ENCODE data around the gene CMTM1. TPM values are rescaled to one million over a fixed set of nuclear protein-coding genes. Genes with fewer than 3 reads are reported as not detected.

Gene CMTM1
- total and polyA plus RNA-seq, 2 donors (not counting 3 experiments of a cell fraction or from before 2014, with no cell fraction given): 3.0 to 12.3 TPM

- Histone ChIP-seq H3K27me3 (ENCODE audit: control insufficient read depth in 2 of 2, insufficient read depth in 2 of 2, low read length in 2 of 2) (no peaks in the 10 kb centered on the region), H2AFZ (ENCODE audit: low read depth, low read length) (no peak overlapping the region), H3K4me3 (replicated peaks in 1 of 3; ENCODE audit: insufficient read depth in 1 of 3, low read depth in 1 of 3, low read length in 3 of 3) (no peak overlapping the region), H3K4me1 (ENCODE audit: control insufficient read depth, extremely low read depth, insufficient read depth, low read length) (peaks cover 19% of the 10 kb centered on the region), H3K27ac (ENCODE audit: insufficient read depth, low read depth, low read length) (no peak overlapping the region), H3K9ac (replicated peaks; ENCODE audit: extremely low read depth, insufficient read depth, low read length) (no peak overlapping the region), H3K9me3 (replicated peaks; ENCODE audit: control insufficient read depth, insufficient read depth, low read length) (no peaks in the 10 kb centered on the region), H3K36me3 (ENCODE audit: control insufficient read depth in 2 of 2, extremely low read depth in 1 of 2, insufficient read depth in 2 of 2, low read length in 2 of 2) (peaks cover 4 to 16% of the 10 kb centered on the region in 2 experiments), H4K20me1 (replicated peaks; ENCODE audit: control insufficient read depth, extremely low read depth, insufficient read depth, low read length) (no peaks in the 10 kb centered on the region), H3K4me2 (ENCODE audit: insufficient read depth, low read length) (no peak overlapping the region), H3K9me1 (replicated peaks; ENCODE audit: control insufficient read depth, extremely low read depth, insufficient read depth, low read length) (no peaks in the 10 kb centered on the region), H3K79me2 (ENCODE audit: control insufficient read depth, insufficient read depth, low read length) (peaks cover 30% of the 10 kb centered on the region)
- POLR2A ChIA-PET: no interaction called here
- no peak for FAIRE-seq
- no peak for DNase-seq (ENCODE audit: low read depth, low spot score)
- dilution Hi-C loops (cut with MboI; ENCODE audit: extremely low pct_ligation_motif_present, low sequenced_read_pairs): no loop called here
- no TSS peak for BruUV-seq (replicated peaks)
- CTCF ChIA-PET: interaction anchor here (1.1 to 2.7 kb wide), 6 partner anchors 9 to 306 kb away, joined by 3 to 13 read pairs (median 4); partner anchors contain the start of gene CKLF
- TF ChIP-seq CTCF (IDR thresholded peaks at IDR 0.05; ENCODE audit: extremely low read depth in 1 of 2, insufficient read depth in 1 of 2, low read depth in 1 of 2, low read length in 2 of 2): no peak
- TF ChIP-seq FOS (IDR thresholded peaks at IDR 0.05; ENCODE audit: borderline replicate concordance, insufficient read depth, low read length): no peak
- no peak for TF ChIP-seq EZH2 (IDR thresholded peaks at IDR 0.05; ENCODE audit: borderline replicate concordance, low read depth, low read length, severe bottlenecking)
- no peak for TF ChIP-seq MAX (IDR thresholded peaks at IDR 0.05; ENCODE audit: insufficient read depth, insufficient read length)
- TF ChIP-seq POLR2A (IDR thresholded peaks at IDR 0.05; ENCODE audit: low read depth, low read length): no peak
- TF ChIP-seq POLR2AphosphoS5 (IDR thresholded peaks at IDR 0.05; ENCODE audit: insufficient read depth, low read depth, low read length): no peak
- TF ChIP-seq GATA2 (IDR thresholded peaks at IDR 0.05; ENCODE audit: insufficient read depth, insufficient read length, low read depth, low read length): no peak
- TF ChIP-seq JUN (IDR thresholded peaks at IDR 0.05; ENCODE audit: borderline replicate concordance, insufficient read depth, insufficient read length, low read depth): no peak
- no peak for TF ChIP-seq MYC (IDR thresholded peaks at IDR 0.05; ENCODE audit: low read depth, low read length)
- intact Hi-C loops (cut with micrococcal nuclease): no loop called here
Observed at GRCh38 chr16:66561381-66562080, 4.7 kb upstream of the CMTM1 start.

Measured in endothelial cell of umbilical vein (primary cell).